Coronary artery (tissue), 2 donors: ENCODE measurements around the gene TPI1.

Source experiments
- DNase-seq: peaks from one replicate; pipeline ENCODE4 v3.0.0-alpha.2; 2017; ENCODE audit warnings: low spot score
- H3K27ac ChIP-seq, 2 donors: fragments of 200-600 bp; sonication (generic); one replicate each; pipeline ENCODE4 v1.5.1; 2016 to 2019
- H3K4me3 ChIP-seq: fragments of 200-600 bp; sonication (generic); 2 replicates; pipeline ENCODE4 v1.5.1; 2016; ENCODE audit warnings: mild to moderate bottlenecking, moderate library complexity
- CTCF ChIP-seq: fragments of 200-600 bp; sonication (generic); IDR thresholded peaks from one replicate; pipeline ENCODE4 v1.5.1; 2019; ENCODE audit warnings: antibody characterized with exemption

The TPI1 gene

GRCh38 chr12:6829536-6830220 is 37.7 kb upstream of the TPI1 start:
- peak overlapping the region; percentile 85 to 94 for H3K27ac ChIP-seq
- TF ChIP-seq CTCF: no peak
- H3K4me3 ChIP-seq: peak overlapping the region; percentile 92
- no peak for DNase-seq

GRCh38 chr12:6830286-6830890 is 36.9 kb upstream of the TPI1 start:
- H3K4me3 ChIP-seq: no peak overlapping the region
- peak overlapping the region; percentile 85 to 94 for H3K27ac ChIP-seq
- no peak for TF ChIP-seq CTCF
- DNase-seq: no peak

GRCh38 chr12:6830999-6831398 is 36.3 kb upstream of the TPI1 start:
- Histone ChIP-seq H3K4me3 (no peak overlapping the region), H3K27ac (no peak overlapping the region)
- DNase-seq: no peak
- TF ChIP-seq CTCF: no peak

- no peak overlapping the region for H3K27ac ChIP-seq
- H3K4me3 ChIP-seq: no peak overlapping the region
- DNase-seq: no peak
- TF ChIP-seq CTCF: no peak
Measured at GRCh38 chr12:6831450-6831995, 35.8 kb upstream of the TPI1 start.

- H3K27ac ChIP-seq: no peak overlapping the region
- H3K4me3 ChIP-seq: no peak overlapping the region
- no peak for TF ChIP-seq CTCF
- DNase-seq: no peak
Measured at GRCh38 chr12:6832125-6832524, 35.2 kb upstream of the TPI1 start.

- Histone ChIP-seq H3K27ac (peak overlapping the region in 1 of 2 donors; percentile 41), H3K4me3 (no peak overlapping the region)
- no peak for DNase-seq
- TF ChIP-seq CTCF: no peak
Measured at GRCh38 chr12:6833189-6833890, 34.0 kb upstream of the TPI1 start.
